HG02981 (cell line): ENCODE data around the gene TRAF3IP1.

Experiments
- ATAC-seq: cut with Tn5 transposase; IDR thresholded peaks from one replicate; pipeline ENCODE4 v1.9.1; 2021; ENCODE audit warnings: mild to moderate bottlenecking, moderate library complexity; ENCODE audit not compliant: unreplicated experiment

TRAF3IP1 gene

DNA sequence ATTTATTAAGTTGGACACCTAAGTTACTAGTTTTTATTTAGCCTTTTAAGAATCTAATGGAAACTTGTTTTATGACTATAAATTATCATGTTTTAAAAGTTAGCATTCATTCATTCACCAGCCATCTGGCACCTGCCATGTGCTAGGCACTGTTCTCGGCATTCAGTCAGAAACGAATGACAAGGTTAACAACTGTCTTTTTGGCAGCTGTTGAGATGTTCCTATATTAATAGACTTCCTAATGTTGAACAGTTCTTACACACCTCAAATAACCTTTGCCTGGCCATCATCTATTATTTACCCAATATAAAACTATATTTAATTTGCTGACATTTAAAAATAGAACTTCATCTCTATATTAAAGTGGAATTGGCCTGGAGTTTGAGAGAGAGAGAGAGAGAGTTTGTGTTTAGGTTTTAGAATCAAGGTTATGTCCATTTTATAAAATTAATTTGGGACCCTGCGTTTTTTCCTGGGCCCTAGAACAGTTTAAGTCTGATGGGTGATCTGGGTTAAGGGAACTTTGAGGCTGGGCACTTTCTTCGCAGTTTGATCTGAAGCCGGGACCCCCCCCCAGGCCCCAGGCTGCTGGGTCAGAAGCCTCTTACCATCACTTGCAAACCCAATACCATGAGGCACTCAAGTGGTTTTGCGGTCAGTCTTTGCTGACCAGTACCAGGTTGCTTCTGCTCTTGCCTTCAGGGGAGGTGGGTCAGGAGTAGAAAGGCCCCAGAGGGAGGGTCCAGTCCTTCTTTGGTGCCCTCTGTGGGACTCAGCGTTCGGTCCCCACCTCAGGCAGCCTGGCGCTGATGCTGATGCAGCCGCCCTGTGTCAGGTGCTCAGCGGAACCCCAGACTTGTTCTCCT, 58.1 kb downstream of the TRAF3IP1 start:
- no peak for ATAC-seq

DNA sequence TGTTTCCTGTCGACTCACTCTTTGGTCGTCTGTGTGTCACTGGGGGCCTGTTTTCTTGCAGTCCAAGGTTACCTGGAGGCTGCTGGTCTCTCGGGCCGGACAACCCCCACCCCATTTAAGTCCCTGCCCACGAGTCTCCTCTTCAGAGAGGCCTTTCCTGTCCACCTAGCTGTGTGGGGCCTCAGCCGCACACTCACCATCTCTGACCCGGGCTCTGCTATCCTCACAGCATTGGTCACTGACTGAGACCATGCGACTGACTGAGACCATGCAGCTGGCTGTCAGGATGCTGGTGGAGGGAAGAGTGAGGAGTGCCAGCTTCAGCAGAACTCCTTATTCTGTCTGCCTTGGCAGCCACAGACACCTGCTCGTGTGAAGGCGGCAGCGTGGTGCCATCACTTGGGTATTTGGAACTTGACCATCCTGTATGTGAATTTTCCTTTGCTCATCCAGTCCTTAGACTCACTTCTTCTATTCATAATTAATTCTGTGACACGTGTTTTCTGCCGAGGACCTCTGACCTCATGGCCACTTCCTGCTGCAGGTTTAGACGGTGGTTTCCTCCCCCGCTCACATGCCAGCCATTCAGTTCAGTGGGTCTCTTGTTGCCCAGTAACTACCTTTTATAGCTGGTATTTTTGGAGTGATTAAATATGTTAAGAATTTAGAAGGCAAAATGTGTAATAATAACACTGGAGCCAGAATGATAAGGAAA, 58.9 kb downstream of the TRAF3IP1 start:
- ATAC-seq, result no peak

DNA sequence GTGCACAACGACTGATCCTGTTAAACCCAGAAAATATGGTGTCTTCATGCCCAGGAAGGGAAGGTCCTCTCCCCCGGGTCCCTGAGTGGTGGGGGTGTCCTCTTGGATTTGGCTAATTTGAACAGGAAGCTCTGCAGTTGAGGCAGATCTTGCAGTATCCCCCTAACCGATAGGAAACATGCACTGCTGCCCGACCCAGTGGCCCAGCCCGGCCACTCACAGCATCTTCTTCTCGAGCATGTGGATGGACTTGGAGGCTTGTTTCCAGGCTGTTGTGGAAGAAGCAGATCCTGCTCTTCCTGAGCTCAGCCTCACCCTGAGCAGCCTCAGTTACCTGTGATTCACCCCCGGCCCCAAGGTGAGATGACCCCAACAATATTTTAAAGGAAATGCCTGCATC, 60.0 kb downstream of the TRAF3IP1 start:
- ATAC-seq, result no peak

DNA sequence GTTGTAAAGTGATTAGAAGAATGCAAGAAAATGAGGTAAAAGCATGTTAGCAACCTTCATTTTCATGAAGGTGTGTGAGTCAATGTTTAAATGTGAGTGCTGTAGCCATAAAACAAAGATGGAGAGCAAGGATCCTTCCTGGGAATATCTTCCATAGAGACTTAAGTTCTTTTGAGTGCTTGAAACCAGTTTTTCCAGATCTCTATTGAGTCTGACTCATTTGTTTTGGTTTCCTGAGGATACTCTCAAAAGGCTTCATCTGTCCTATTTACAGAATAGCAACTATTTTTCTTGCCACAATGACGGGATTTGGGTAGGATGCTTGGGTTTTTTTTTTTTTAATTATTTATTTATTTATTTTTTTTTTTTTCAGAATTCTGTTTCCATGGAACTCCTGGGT, 60.5 kb downstream of the TRAF3IP1 start:
- no peak for ATAC-seq

DNA sequence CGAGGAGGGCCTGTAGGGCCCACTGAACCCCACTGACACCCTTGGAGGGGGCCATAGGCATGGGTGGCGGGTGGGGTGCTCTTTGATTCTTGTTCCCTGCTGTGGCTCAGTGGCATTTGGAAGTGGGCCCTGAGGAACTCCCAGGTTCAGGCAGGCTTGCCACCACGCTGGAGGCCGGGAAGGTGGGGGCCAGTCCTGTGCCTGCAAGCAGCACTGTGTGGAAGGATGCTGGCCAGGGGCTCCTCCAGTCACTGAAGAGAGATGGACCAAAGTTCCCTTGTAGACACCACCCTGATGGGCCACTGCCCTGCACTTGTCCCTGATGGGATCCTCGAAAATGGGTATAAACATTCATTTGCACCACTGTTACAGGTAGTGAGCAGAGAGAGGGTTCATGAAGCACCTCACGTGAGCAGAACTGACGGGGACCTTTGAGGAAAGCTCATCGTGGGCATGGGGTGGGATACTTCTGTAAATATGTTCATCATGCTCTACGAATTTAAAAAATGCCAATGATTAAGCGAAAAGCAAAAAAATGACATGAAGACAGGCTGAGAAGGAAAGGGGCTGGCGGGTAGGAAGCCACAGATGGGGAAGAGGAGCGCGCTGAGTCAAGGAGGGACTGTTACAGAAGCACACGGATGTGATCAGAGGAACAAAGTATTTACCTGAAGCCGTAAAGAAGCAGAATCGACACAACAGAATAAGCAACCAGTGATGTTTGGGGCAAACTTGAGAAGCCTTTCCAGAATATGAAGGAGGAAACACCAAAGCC, 61.2 kb downstream of the TRAF3IP1 start:
- ATAC-seq, result no peak

DNA sequence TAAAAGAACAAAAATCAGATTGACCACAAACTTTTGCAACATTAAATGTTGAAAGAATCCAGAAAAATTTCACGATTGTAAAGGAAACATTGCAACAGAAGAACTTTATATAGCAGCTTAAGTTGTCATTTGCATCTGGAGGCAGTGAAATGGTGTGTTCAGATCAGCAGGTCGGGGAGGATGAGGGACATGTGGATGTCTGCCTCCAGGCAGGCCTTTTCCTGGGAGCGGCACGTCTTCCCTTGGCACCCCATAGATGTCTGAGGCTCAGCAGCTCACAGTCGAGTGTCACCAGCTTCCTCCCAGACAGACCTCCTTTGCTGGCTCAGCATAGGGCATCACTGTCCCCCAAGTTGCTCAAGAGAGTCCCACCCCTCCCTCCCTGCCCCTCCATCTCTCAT, 62.1 kb downstream of the TRAF3IP1 start:
- ATAC-seq, result no peak

DNA sequence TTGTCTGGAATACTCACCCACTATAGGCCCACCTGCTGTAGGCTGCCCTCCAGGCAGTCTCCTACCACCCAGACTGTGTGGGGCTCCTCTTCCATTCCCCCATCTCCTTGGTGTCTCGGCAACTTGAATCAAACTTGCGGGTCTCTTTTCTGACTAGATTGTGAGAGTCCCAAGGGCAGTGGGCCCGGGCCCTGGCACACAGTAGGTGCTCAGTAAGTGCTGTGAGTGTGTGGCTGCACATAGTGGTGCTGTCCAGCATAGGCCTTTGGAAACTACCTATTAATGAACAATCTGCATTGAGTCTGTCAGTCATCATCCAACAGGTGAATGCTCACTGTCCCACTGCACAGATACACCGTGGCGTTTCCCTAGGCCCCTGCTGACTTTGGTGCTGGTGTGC, 62.8 kb downstream of the TRAF3IP1 start:
- ATAC-seq, result no peak

DNA sequence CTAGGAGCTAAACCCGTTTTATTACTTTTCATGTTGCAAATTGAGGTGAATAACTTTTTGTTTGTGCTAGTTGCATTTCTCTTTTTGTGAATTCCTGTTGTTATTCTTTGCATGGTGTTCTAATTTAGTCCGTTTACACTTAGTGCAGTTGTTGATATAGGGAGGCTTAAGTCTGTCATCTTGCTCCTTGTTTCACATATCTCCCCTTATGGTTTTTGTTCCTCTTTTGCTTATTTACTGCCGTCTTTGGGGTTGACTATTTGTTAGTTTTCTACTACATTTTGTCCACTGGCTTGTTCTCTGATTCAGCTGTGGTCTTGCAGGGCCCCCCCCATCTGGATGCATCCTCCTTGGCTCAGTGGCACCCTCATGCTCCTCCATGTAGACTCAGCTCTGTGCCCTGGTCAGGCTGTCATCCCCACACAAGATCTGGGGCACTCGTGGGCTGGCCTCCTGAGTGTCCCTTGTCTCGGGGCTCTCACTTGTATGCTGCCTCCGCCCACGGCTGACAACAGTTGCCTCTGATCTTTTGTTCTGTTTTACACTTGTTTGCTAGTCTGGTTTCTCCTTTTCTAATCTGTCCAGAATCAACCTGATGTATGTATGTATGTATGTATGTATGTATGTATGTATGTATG, 63.5 kb downstream of the TRAF3IP1 start:
- ATAC-seq, result no peak

DNA sequence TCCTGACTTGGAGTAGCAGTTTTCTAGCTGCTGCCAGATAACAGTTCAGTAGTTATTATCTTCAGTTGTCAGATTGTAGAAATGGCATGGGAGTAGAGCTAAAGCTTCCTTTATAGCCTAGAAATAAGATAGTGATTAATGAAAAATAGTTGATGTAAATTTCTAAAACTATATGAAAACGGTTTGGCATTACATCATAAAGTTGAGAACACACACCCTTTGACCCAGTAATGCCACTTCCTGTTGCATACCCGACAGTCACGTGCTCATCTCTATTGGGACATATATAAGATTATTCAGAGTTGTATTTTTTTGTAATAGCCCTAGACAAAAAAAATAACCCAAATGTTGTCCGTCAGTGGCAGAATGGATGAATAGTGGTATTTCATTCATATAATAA, 67.0 kb downstream of the TRAF3IP1 start:
- no peak for ATAC-seq

DNA sequence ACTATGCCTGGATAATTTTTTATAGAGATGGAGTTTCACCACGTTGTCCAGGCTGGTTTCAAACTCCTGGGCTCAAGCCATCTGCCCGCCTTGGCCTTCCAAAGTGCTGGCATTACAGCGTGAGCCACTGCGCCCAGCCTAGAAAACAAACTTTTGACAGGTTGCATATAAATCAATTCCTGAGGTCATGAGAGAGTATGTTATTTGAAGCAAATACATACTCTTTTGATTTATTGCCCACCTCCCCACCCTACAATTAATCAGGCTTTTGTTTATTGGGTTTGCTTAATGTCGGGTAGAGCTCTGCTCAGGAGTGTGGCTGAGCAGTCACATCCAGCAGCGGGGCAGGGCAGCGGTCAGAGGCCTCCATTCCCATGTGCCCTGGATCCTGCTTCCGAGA, 68.5 kb downstream of the TRAF3IP1 start:
- ATAC-seq, result no peak

DNA sequence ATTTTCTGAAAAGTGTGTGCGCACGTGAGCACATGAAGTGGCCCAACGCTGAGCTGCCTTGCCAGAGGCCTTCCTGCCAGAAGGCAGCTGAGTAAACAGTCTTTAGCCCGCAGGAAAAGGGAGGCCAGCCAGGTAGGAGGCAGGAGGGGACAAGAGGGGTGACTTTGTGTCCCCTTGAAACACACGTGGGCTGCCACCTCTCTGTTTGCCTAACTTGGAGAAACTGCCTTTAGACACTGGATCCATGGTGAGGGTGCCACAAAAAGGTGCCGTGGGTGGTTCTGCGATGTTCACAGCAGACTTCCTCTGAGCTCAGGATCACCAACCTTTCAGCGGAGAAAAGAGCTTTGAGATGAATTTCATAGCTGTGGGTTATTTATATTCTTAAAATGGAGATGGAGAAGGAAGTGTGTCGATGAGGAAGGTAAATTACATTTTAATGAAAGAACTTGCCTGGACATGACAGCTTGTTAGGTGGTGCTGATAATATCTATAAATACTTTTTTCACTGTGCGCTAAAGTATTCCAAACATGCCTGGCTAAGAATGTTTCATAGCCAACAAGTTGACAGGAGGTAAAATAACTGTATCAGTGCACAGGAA, 69.8 kb downstream of the TRAF3IP1 start:
- ATAC-seq, result no peak

DNA sequence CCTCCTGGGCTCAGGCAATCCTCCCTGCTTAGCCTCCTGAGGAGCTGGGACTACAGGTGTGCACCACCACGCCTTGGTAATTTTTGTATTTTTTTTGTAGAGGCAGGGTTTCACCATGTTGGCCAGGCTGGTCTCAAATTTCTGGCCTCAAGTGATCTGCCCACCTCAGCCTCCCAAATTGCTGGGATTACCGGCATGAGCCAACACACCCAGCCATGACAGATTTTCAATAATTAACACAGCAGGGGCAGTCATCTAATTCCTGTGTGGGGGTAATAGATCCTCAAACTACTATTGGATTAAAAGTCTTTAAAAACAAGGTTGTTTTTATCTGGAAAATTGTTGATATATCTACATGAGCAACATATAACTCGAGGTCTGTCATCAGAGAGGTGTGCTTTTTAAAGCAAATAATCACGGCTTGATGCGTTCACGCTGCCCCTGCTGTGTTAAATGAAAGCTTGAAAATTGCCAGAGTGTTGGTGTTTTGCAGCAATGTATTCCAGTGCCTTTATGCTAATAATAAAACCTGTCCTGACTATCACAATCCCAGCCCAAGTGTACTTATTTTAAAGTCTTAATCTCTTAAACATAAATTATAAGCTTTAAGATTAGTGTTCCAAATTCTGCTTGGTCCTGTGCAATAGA, 70.8 kb downstream of the TRAF3IP1 start:
- ATAC-seq, result no peak

DNA sequence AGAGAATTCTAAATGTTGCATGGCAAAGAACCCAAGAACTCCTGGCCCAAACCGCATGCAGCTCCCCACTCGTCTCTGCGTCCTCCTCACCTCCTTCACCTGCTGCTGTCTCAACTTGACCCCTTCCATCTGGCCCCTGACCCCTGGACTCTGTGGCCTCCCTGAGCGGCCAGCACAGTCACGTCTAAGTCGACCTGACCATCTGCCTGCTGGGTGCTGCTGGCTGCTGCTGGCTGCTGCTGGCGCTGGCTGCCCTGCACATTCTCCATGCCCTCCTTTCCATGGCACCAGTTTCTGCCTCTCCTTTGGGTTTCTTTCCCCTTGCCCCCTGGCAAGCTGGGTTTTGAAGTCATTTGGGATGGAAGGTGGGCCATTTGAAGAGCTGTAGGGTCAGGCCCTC, 76.3 kb downstream of the TRAF3IP1 start:
- no peak for ATAC-seq

DNA sequence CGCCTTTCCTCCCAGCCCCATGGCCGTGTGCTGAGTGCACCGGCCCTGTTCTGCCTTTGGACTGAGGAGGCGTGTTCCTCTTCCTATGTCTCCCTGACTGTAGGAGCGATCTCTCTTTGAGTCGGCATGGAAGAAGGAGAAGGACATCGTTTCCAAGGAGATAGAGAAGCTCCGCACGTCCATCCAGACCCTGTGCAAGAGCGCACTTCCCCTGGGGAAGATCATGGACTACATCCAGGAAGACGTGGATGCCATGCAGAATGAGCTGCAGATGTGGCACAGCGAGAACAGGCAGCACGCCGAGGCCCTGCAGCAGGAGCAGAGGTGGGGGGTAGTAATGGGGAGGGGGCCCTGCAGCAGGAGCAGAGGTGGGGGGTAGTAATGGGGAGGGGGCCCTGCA, 77.0 kb downstream of the TRAF3IP1 start:
- ATAC-seq, result no peak

DNA sequence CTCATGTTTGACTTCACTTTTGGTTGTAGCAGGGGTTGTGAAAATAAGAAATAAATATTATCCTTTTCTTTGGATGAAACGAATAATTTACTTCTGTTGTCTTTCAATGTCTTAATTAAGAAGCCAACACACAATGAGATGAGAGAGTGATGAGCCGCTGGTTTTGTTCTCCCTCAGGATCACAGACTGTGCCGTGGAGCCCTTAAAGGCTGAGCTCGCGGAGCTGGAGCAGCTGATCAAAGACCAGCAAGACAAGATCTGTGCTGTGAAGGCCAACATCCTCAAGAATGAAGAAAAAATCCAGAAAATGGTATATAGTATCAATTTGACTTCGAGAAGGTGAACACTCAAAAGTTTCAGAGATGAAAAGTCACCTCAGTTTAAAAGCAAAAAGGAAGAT, 78.3 kb downstream of the TRAF3IP1 start:
- ATAC-seq, result no peak

DNA sequence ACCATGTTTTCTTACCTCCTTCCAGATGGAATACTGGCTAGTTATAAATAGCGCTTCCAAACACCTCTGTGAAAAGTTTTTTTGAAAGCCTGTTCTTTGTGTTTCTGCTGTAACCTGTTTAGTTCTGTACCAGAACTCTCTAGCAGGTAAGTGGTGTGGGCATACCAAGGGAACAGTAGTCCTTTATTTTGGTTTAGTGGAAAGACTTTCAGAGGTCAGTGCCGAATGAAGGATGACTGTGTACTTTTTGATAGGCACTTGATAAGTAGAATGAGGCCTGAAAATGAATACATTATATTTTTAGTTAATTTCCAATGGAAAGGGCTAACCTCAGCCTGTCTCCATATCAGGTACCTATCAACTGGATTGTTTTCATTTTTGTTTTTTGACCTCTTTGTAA, 78.8 kb downstream of the TRAF3IP1 start:
- no peak for ATAC-seq

DNA sequence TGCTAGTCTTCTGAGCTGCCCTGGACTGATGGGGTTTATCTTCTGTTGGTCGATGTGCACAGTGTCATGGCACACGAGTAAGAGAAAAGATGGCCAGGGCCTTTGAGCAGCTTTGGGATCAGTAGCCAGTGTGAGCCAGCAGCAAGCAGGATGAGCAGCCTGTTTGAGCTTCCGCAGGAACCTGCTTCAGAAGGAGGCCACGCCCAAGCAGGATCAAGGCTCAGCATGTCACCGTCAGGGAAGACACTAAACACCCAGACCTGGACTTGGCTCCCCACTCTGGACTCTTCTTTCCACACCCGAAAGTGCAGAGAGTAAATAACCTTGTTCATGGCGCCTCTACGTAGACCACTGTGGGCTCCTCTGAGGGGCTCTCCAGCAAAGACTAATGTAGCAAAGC, 81.2 kb downstream of the TRAF3IP1 start:
- ATAC-seq, result no peak

DNA sequence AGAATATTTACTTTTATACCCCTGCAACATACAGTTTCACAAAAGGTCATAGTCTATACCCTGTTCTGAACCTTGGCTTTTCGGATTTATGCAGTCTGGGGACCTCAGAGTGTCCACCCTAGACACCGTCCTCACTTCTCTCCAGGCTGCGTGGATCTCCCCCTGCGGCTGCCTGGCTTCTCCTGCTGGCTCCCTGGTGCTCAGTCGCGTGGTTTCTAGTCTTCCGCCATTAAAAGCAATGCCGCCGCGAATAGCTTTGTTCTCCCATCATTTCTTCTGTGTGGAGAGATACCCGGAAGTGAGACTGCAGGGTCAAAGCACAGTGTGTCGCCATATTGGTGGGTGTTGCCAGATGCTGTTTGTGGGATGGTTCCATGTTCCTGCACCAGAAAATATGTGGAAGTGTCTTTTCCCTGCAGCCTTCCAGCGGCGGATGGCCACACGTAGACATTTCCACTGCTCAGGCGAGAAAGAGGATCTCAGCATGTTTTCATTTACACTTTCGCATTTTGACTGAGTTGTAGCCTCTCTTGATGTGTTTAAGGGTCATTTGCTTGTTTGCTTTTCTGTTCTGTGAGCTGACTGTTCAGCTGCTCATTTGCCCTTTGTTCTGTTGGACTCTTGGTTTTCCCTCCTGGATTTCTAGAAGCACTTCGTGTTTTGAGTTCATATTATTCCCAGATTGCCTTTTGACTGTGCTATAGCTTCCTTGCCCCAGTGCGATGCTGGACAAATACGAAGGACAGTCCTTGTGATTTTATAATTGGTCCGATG, 83.5 kb downstream of the TRAF3IP1 start:
- no peak for ATAC-seq

DNA sequence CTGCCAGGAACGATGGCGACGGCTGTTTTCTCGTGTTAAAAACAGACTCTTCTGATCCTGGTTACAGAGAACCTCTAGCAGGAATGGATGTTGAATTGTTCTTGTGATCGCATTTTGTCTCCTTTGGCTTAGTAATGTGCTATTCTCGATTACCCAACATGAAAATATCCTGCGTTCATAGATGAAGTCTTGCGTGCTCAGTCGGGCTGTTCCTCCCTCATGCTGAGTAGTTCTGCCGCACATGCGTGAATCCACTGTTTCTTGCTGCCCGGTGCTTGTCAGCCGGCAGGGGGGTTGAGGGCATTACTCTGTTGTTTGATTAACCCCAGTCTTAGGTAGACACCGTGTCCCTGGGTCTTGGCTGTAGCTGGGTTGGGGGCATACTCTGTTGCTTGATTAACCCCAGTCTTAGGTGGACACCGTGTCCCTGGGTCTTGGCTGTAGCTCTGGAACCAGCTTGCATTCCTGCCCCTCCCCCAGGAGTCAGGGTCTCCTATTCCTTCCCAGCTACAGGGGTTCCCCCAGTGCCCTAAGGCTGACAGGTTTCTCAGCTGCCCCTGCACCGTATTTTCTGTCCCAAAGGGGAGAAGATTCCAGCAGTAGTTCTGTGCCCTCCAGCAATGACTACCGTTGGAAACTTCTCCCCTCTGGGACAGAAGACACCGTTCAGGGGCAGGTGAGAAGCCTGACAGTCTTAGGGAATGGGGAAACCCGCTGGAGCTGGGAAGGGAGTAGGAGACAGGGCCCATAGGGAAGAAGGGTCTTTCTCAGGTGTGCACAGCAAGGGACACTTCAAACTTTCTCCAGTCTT, 84.3 kb downstream of the TRAF3IP1 start:
- ATAC-seq, result no peak
